CD4-positive, CD25-positive, alpha-beta regulatory T cell (primary cell): ENCODE data around the gene CCDC106. TPM values are rescaled to one million over a fixed set of nuclear protein-coding genes. Genes with fewer than 3 reads are reported as not detected.
A peak's percentile ranks its signal among the peaks of the same experiment; 100 is the strongest.

Experiments
- ATAC-seq, 2 donors: fragments of 150-1000 bp; cut with Tn5 transposase; one replicate each; pipeline ENCODE4 v1.10.0; 2021; ENCODE audit warnings: low read depth in 2 of 2, moderate number of reproducible peaks in 2 of 2, moderate library complexity in 1 of 2
- DNase-seq, 3 donors: peaks; one replicate each; pipeline versions ENCODE4 v3.0.0 to v3.0.0-alpha.2; 2012 to 2022; ENCODE audit warnings: mixed read lengths in 1 of 3
- H3K27ac ChIP-seq: one replicate; pipeline ENCODE4 v1.7.0; 2013; ENCODE audit warnings: mild to moderate bottlenecking, low read length; ENCODE audit not compliant: insufficient read depth, poor library complexity, severe bottlenecking
- H3K27me3 ChIP-seq: one replicate; pipeline ENCODE4 v1.7.0; 2013; ENCODE audit warnings: low read length; ENCODE audit not compliant: control insufficient read depth, insufficient read depth
- H3K36me3 ChIP-seq: one replicate; pipeline ENCODE4 v1.7.0; 2013; ENCODE audit warnings: mild to moderate bottlenecking, low read length, moderate library complexity; ENCODE audit not compliant: control insufficient read depth, insufficient read depth
- H3K4me1 ChIP-seq: 2 replicates; pipeline ENCODE4 v1.7.0; 2013; ENCODE audit warnings: mild to moderate bottlenecking, low read length; ENCODE audit not compliant: insufficient read depth, control insufficient read depth, poor library complexity, severe bottlenecking
- H3K4me3 ChIP-seq: one replicate; pipeline ENCODE4 v1.7.0; 2013; ENCODE audit warnings: low read depth, mild to moderate bottlenecking, low read length, moderate library complexity
- H3K9me3 ChIP-seq, 2 experiments: 1 replicate in 1 of 2; 2 replicates in 1 of 2; pipeline ENCODE4 v1.7.0; 2013; ENCODE audit warnings: low read length in 2 of 2, mild to moderate bottlenecking in 1 of 2, moderate library complexity in 1 of 2; ENCODE audit not compliant: control insufficient read depth in 2 of 2
- H3K27ac Mint-ChIP-seq, 3 donors: one replicate each; pipeline ENCODE4 v1.8.0; 2020 to 2022; ENCODE audit warnings: mild to moderate bottlenecking in 3 of 3, mixed read lengths in 3 of 3, moderate library complexity in 2 of 3
- H3K27me3 Mint-ChIP-seq: one replicate; pipeline ENCODE4 v1.8.0; 2022; ENCODE audit warnings: mild to moderate bottlenecking, mixed read lengths
- H3K36me3 Mint-ChIP-seq: one replicate; pipeline ENCODE4 v1.8.0; 2020; ENCODE audit warnings: mixed read lengths
- H3K4me1 Mint-ChIP-seq, 4 donors: one replicate each; pipeline ENCODE4 v1.8.0; 2020 to 2022; ENCODE audit warnings: mixed read lengths in 4 of 4, mild to moderate bottlenecking in 1 of 4
- H3K4me3 Mint-ChIP-seq, 4 donors: one replicate each; pipeline ENCODE4 v1.8.0; 2020 to 2022; ENCODE audit warnings: mild to moderate bottlenecking in 4 of 4, mixed read lengths in 4 of 4, moderate library complexity in 3 of 4
- H3K9me3 Mint-ChIP-seq, 7 donors: one replicate each; pipeline ENCODE4 v1.8.0; 2020 to 2022; ENCODE audit warnings: mixed read lengths in 7 of 7, mild to moderate bottlenecking in 3 of 7, moderate library complexity in 2 of 7
- polyA plus RNA-seq, 4 donors: library from polyadenylated mRNA; unstranded; fragments of 300-500 nt; fragmentation: Illumina TruSeq; gene quantifications; one replicate each; pipeline ENCODE4 v1.2.3, GENCODE V29; 2021
- total RNA-seq: library from RNA; stranded (reverse); gene quantifications from one replicate; pipeline ENCODE4 v1.2.3, GENCODE V29; 2022

Gene CCDC106
- total and polyA plus RNA-seq, 5 donors from 2014 or later = 0.22 to 1.0 (median 0.56) TPM

DNA sequence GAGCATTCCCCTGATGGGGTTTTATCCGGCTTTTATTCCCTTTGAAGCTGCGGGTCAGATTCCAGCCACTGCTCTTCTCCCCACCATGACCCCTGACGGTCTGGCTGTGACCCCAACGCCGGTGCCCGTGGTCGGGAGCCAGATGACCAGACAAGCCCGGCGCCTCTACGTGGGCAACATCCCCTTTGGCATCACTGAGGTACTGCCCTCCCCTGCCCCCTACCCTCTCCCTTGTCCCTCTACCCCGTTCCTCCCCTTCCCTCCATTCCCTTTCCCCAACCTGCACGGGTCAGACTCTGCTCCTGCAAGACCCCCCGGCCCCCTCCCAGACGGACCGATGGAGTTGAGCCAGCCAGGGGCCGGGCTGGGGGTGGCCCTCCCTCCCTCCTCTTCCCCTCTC lies 13.0 kb downstream of the CCDC106 start:
- H3K4me3 Mint-ChIP-seq = peak overlapping the region in 1 of 4 donors; percentile 79
- no peaks in the 10 kb centered on the region for H3K27me3 Mint-ChIP-seq
- Histone ChIP-seq H3K27ac (no peak overlapping the region), H3K27me3 (no peaks in the 10 kb centered on the region), H3K4me1 (peaks cover 44% of the 10 kb centered on the region), H3K9me3 (no peaks in the 10 kb centered on the region), H3K4me3 (no peak overlapping the region), H3K36me3 (peaks cover 67% of the 10 kb centered on the region)
- H3K9me3 Mint-ChIP-seq = no peaks in the 10 kb centered on the region
- peaks cover 7 to 67% (median 37%) of the 10 kb centered on the region in 4 donors for H3K4me1 Mint-ChIP-seq
- no peak for DNase-seq
- ATAC-seq = no peak
- peaks cover 44% of the 10 kb centered on the region for H3K36me3 Mint-ChIP-seq
- H3K27ac Mint-ChIP-seq = no peak overlapping the region

DNA sequence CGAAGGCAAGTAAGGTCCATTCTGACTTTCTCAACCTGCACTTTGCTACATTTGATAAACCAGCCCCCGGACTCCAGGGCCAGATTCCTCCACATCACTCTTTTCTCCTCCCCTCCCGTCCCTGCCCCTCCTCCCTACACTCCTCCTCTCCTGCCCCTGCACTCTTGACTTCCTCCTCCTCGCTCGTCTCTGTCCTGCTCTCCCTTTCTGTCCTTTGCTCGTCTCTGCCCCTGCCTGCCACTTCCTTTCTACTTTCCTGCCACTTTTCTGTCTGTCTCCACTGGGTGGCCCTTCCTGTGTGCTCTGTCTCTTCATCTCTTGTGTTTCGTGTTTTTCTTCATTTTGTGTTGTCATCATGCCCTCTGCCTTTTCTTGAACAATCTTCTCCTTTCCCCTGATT lies 13.8 kb downstream of the CCDC106 start:
- Mint-ChIP-seq H3K36me3 (peaks cover 44% of the 10 kb centered on the region), H3K4me1 (peaks cover 7 to 65% (median 29%) of the 10 kb centered on the region in 4 donors)

DNA sequence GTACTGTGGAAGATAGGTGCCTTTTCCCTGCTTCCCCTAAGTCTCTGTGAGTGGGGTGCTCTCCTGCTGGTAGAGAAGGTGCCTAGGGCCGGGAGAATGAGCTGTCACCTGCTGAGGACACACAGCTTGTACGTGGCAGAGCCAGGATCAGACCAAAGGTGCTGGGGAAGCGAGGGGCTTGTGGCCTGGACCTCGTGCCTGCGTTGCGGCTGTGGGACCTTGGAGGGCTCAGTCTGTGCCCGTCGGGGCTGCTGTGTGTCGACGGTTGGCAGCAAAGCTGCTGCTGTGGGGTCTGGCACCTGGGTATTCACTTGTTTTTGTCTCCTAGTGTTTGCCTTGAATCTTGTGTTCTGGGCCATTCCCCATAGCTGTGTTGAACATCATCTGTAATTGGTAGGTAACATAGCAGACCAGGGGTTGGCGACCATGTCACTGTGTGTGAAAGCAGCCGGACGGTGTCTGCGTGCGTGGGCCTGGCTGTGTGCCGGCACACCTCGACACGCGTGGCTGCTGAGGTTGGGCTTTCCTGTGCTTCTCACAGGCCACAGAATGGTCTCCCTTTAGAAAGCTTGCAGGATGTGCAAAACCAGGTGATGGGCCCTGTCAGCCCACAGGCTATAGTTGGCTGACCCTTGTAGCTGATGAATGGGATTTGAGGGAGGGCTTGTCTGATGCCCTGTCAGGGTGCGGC lies 16.0 kb downstream of the CCDC106 start:
- peaks cover 0 to 57% (median 15%) of the 10 kb centered on the region in 4 donors for H3K4me1 Mint-ChIP-seq
- no peak overlapping the region for H3K4me3 ChIP-seq
- peaks cover 37% of the 10 kb centered on the region for H3K36me3 Mint-ChIP-seq
- peak overlapping the region in 1 of 3 donors; percentile 52 for H3K27ac Mint-ChIP-seq
- ATAC-seq (no peak), DNase-seq (no peak)
- H3K27ac ChIP-seq = no peak overlapping the region
- H3K27me3 Mint-ChIP-seq = no peaks in the 10 kb centered on the region
- H3K9me3 Mint-ChIP-seq = no peaks in the 10 kb centered on the region
- peaks cover 90% of the 10 kb centered on the region for H3K36me3 ChIP-seq
- H3K9me3 ChIP-seq = no peaks in the 10 kb centered on the region
- no peaks in the 10 kb centered on the region for H3K27me3 ChIP-seq
- peak overlapping the region in 1 of 4 donors; percentile 22 for H3K4me3 Mint-ChIP-seq
- peaks cover 14% of the 10 kb centered on the region for H3K4me1 ChIP-seq

More for the DNA sequence above, 13.8 kb downstream of the CCDC106 start:
- H3K4me3 Mint-ChIP-seq = peak overlapping the region in 2 of 4 donors; percentile 62 to 82
- ATAC-seq (no peak), DNase-seq (no peak)
- no peaks in the 10 kb centered on the region for H3K27me3 ChIP-seq
- peak overlapping the region in 1 of 3 donors; percentile 71 for H3K27ac Mint-ChIP-seq
- no peaks in the 10 kb centered on the region for H3K9me3 ChIP-seq
- peaks cover 75% of the 10 kb centered on the region for H3K36me3 ChIP-seq
- no peak overlapping the region for H3K27ac ChIP-seq
- H3K27me3 Mint-ChIP-seq = no peaks in the 10 kb centered on the region
- no peaks in the 10 kb centered on the region for H3K9me3 Mint-ChIP-seq
- H3K4me1 ChIP-seq = peaks cover 36% of the 10 kb centered on the region
- no peak overlapping the region for H3K4me3 ChIP-seq

DNA sequence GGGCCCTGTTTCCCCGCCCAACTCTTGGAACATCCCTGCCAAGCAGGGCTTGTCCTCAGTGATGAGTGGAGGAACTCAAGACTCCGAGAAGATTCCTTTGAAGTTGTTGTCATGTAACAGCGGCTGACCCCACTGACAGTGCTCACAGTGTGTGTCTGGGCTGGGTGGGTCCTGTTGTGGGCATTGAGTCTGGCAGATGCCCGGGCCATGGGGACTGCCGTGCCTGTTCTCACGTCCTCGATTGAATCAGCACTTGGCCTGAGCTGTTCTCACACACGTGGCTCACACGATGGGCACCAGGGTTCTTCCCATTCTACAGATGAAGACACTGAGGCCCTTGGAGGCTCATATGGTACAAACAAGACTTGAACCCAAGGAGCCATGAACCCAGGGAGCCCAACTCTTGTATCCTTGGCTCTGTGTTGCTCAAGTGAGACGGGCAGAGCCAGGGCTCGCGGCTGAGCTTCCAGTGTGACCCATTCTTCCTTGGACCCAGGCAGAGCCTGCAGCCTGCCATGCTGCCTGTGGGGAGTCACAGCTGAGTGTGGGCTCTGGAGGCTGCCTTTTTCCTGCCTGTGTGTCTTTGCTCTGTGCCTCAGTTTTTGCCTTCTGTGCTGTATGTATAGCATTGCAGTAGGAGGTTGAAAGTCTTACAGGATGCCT lies 18.5 kb downstream of the CCDC106 start:
- Mint-ChIP-seq H3K9me3 (no peaks in the 10 kb centered on the region), H3K27ac (no peak overlapping the region)
- no peak overlapping the region for H3K27ac ChIP-seq

DNA sequence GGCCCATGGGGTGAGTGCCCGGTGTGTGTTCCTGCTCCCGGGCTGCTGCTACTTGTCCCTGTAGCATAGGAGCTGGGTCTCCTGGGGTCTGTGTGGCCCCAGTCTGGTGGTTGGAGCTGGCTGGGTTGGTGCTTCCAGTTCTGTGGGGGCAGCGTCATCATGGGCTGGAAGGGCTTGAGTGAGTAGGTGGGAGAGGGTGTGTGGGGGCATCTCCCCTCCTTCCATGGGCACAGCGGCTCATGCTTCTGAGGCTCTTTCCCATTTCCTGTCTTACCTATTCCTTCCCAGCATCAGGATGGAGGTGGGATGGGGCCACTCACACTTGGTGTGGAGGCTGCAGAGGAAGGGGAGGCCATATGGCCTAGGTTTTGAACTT lies 19.0 kb downstream of the CCDC106 start:
- no peak overlapping the region for H3K27ac Mint-ChIP-seq
- Histone ChIP-seq H3K27me3 (no peaks in the 10 kb centered on the region), H3K36me3 (peaks cover 82% of the 10 kb centered on the region), H3K4me1 (peaks cover 11% of the 10 kb centered on the region), H3K9me3 (no peaks in the 10 kb centered on the region), H3K4me3 (no peak overlapping the region), H3K27ac (no peak overlapping the region)
- peaks cover under 1 to 52% (median 16%) of the 10 kb centered on the region in 4 donors for H3K4me1 Mint-ChIP-seq
- no peaks in the 10 kb centered on the region for H3K9me3 Mint-ChIP-seq
- no peaks in the 10 kb centered on the region for H3K27me3 Mint-ChIP-seq
- H3K4me3 Mint-ChIP-seq = no peak overlapping the region
- DNase-seq (no peak), ATAC-seq (no peak)
- peaks cover 35% of the 10 kb centered on the region for H3K36me3 Mint-ChIP-seq

More for the DNA sequence above, 18.5 kb downstream of the CCDC106 start:
- ATAC-seq (no peak), DNase-seq (no peak)
- Histone ChIP-seq H3K9me3 (no peaks in the 10 kb centered on the region), H3K4me3 (no peak overlapping the region), H3K4me1 (peaks cover 11% of the 10 kb centered on the region), H3K36me3 (peaks cover 86% of the 10 kb centered on the region), H3K27me3 (no peaks in the 10 kb centered on the region)
- Mint-ChIP-seq H3K4me3 (no peak overlapping the region), H3K36me3 (peaks cover 39% of the 10 kb centered on the region), H3K27me3 (no peaks in the 10 kb centered on the region), H3K4me1 (peaks cover 0 to 55% (median 17%) of the 10 kb centered on the region in 4 donors)

DNA sequence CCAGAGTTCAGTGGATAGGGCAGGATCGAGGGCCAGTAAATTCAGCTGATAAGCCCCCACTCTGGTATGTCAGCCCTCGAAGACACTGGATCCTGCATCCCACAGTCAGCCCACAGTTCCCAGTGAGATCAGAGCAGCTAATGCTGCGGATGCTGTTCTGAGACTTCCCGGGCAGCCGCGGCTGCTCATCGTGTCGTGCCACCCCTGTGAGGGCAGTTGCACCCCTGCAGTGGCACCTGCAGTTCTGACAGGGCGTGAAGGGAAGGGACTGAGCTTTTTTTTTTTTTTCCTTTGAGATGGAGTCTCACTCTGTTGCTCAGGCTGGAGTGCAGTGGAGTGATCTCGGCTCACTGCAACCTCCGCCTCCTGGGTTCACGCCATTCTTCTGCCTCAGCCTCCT lies 19.5 kb downstream of the CCDC106 start:
- no peaks in the 10 kb centered on the region for H3K27me3 Mint-ChIP-seq
- H3K36me3 Mint-ChIP-seq = peaks cover 38% of the 10 kb centered on the region
- H3K4me3 ChIP-seq = no peak overlapping the region
- ATAC-seq (no peak), DNase-seq (no peak)
- peaks cover 11% of the 10 kb centered on the region for H3K4me1 ChIP-seq
- H3K9me3 Mint-ChIP-seq = no peaks in the 10 kb centered on the region
- no peak overlapping the region for H3K4me3 Mint-ChIP-seq
- no peaks in the 10 kb centered on the region for H3K27me3 ChIP-seq
- H3K9me3 ChIP-seq = no peaks in the 10 kb centered on the region
- peaks cover 5 to 55% (median 16%) of the 10 kb centered on the region in 4 donors for H3K4me1 Mint-ChIP-seq
- peaks cover 84% of the 10 kb centered on the region for H3K36me3 ChIP-seq
- H3K27ac Mint-ChIP-seq = no peak overlapping the region
- H3K27ac ChIP-seq = no peak overlapping the region

DNA sequence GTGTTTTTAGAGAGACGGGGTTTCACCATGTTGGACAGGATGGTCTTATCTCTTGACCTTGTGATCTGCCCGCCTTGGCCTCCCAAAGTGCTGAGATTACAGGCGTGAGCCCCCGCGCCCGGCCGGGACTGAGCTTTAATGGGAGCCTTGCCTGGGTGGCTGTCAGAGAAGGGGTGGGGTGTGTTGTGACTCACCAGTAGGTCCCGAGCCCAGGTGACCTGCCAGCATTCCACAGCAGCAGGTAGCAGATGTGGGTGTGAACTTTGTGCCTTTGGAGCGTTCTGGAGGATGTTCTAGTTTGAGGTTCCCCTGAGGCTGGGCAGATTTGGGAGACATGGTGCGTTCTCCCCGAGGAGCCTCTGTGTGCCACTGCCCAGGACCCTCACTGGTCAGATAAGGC lies 19.9 kb downstream of the CCDC106 start:
- Mint-ChIP-seq H3K27ac (no peak overlapping the region), H3K4me1 (peaks cover 5 to 51% (median 11%) of the 10 kb centered on the region in 4 donors)

More for the DNA sequence above, 19.9 kb downstream of the CCDC106 start:
- H3K4me1 ChIP-seq = peaks cover 11% of the 10 kb centered on the region
- Mint-ChIP-seq H3K9me3 (no peaks in the 10 kb centered on the region), H3K36me3 (peaks cover 33% of the 10 kb centered on the region), H3K27me3 (no peaks in the 10 kb centered on the region), H3K4me3 (no peak overlapping the region)
- H3K27me3 ChIP-seq = no peaks in the 10 kb centered on the region
- H3K4me3 ChIP-seq = no peak overlapping the region
- no peak for DNase-seq
- no peak overlapping the region for H3K27ac ChIP-seq
- no peaks in the 10 kb centered on the region for H3K9me3 ChIP-seq
- ATAC-seq = no peak
- H3K36me3 ChIP-seq = peaks cover 79% of the 10 kb centered on the region
